Measurements from ENCODE around the gene NOX5.

NOX5 gene

DNA sequence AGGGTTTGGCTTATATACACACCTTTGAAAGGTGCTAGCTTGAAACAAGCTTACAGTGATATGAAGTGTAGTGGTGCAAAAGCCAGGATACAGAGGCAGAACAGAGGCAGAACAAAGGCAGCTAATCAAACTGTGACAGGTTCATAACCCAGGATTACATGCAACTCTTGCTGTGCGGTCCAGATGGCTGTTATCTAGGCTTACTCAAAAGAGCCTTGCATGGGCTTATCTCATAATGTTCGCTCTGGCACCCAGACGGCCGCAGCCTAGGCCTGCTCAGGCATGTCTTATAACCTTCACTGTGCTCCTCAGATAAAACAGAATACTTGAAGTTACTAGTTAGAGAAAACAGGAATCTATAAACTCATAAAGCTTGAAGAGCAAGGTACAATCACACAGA is 22.8 kb upstream of the NOX5 start:
- no peak for DNase-seq

DNA sequence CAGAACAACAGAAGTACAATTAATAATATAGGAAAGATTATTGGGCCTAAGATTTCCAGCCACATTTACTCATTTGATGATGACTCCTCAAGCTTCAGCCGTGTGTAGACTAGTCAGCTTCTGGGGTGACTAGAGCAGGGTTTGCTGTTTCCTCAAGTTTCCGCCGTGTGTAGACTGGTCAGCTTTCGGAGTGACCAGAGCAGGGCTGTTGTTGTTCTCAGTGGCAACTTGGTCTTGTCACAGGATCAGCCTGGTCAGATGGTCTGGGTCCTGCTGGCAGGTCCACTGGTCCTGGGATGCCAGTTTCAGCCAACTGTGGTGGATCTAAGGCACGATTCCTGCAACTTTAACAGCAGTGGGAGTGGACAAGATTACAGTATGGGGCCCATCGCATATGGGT is 21.8 kb upstream of the NOX5 start:
- no peak for DNase-seq

DNA sequence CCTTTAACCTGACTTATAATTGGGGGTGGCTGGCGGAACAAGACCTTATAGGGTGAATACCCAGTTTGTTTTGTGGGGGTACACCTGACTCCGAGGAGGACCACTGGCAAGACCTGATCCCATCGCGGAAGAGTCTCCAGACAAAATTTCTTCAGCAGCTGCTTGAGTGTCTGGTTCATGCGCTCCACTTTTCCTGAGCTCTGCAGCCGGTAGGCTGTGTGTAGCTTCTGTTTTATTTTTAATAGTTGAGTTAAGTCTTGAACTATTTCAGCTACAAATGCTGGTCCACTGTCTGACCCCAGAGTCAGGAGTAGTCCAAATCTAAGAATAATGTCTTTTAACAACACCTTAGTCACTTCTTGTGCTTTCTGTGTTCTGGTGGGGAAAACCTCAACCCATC is 21.2 kb upstream of the NOX5 start:
- no peak for DNase-seq

DNA sequence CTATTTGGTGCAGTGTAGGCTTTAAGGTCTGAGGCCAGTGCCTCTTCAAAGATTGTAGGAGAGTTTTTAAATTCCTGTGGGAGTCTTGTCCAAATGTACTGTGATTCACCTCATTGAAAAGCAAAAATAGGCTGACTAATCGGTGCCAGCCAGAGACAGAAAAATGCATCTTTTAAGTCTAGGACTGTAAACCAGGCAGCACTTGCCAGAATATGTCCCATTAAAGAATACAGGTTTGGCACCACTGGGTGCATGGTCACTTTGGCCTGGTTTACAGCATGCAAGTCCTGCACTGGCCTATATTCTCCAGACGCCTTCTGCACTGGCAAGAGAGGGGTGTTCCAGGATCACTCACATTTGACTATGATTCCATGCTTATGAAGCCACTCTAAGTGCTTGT is 20.3 kb upstream of the NOX5 start:
- no peak for DNase-seq

DNA sequence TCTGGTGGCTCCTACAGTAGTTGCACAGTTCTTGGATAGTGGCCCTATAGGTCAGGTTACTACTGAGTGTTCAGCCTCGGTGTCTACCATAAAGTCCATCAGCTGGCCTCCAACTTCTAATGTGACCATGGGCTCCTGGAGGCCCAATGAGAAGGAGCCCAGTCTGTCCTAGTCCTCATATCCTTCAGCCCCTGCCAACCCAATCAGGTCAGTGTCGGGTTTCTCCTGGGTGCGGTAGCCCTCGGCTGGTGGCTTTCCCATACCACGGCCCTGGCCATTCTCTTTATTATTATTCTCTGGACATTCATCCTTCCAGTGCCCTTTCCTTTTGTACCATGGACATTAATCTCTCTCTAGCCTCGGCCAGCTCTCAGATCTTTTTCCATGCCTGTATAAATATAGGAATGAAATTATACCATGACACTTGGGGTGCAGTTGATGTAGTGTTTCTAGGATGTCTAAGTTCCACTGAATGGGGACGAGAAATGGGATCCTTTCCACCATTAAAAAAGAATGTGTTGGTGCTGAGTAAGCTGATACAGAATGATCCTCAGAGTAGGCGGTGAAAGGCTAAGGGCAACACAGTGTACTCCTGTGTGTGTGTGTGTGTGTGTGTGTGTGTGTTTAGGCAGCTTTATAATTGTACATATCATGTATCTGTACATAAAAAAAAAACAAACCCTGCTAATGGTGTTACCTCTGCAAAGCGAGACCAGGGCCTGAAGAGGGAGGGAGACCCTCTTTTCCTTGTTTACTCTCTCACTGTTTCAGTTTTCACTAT is 19.3 kb upstream of the NOX5 start:
- no peak for DNase-seq

DNA sequence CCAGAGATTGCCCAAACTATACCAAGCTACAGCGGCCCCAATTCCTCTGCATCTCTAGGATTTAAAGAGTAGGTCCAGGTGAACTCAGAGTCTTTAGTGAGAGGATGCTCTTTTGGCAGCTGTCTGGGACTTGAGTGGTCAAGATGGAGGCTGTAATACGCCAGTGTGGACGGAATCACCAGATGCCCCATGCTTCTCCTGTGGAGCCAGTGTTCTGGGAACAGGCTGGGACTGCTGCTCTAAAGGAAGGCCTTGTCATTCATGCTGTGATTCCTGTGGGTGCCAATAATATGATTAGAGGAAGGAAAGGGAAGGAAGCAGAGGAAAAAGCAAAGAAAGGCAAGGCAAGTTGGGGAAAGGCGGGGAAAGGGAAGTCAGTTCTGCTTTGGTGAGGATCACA is 17.4 kb upstream of the NOX5 start:
- DNase-seq: no peak

DNA sequence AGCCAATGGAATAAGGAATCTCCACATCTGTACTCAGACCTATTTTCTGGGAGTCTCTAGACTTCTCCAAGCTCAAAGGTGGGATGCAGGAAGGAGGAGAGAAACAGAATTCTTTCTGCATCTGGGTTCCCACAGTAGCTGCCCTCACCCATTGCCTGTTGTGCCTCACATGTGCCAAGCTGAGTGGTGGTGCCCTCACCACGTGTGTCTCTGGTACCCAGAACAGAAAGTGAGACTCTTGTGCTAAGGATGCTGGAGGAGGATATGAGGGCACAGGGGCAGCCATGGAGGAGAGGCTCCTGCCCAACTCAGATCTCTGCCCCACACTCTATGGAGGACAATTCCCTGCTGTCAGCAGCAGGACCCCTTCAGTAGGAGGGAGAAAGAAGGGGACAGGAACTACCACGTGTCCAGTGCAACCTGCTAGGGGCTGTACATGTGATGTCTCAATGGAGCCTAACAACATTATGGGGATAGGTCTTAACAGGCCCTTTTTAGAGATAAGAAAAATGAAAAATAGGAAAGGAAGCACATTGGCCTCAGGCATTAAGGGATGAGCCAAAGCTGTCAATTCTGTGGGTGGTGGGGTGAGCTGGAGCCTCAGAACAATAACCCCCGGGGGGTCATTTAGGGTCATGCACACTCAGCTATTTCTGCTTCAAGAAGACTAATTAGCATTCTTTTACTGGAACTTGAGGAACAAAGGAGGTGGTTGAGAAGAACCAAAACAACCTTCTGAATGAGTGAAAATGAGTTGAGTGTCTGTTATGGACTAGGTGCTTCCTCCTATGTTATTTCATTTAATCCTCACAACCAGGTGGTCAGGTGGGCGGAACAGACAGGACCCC is 16.3 kb upstream of the NOX5 start:
- no peak for DNase-seq

DNA sequence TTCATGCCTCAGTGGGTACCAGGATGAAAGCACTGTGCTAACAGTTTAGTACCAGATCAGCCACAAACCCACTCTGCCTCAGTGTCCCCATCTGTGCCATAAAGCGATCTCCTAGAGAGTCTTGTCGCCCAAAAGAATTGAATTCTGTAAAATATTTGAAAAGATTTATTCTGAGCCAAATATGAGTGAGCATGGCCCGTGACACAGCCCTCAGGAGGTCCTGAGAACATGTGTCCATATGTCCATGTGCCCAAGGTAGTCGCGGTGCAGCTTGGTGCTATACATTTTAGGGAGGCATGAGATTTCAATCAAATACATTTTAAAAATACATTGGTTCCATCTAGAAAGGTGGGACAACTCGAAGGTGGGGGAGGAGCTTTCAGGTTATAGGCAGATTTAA is 15.4 kb upstream of the NOX5 start:
- no peak for DNase-seq

DNA sequence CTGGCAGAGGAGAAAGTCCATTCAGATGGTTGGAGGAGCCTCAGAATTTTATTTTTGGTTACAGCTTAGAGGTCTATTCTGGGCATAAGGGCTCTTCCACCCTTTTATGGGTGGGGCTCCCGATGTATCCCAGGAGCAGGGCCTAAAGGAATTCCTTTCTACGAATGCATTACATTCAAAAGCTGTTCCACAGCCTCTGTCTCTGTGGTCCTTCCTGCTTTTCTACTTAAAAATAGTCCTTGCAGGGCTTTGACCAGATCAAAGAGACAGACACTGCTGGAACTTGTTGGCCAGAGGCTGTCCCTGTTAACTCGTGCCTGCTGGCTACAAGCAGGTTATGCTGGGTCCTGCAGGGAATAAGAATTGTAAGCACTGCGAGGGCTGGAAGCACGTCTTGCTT is 14.4 kb upstream of the NOX5 start:
- no peak for DNase-seq

DNA sequence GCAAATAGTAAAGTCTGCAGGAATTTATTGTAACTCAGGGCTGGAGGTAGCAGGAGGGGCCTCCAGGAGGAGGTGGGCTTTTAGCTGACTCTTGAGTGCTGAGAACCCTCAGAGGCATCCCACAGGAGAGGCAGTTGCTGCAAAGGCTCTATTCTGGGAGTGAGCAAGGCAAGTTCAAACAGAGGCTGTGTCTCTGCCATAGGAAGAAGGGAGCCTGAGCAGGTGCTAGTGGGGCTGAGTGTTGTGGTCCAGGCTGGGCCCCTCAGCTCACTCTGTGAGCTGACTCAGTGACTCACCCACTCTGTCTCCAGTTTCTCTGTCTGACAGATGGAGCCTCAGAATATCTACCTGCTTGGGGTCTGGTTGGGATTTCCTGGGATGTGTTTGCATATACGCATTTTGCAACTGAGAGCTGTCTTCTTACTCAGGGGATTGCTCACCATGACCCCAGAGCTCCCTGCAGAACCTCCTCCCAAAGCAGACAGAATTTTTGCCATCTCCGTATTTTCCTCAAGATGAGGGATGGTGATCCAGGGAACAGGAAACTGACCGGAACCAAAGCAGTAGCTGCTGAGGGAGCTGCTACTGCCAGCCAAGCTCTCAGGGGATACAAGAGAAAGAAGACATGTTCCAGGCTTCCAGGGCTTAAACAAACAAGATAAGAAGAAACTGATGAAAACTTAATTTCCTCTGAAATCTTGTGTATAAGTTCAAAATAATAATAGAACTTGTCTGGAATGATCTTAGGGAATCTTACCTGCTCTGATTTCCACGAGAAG is 13.6 kb upstream of the NOX5 start:
- DNase-seq: no peak

DNA sequence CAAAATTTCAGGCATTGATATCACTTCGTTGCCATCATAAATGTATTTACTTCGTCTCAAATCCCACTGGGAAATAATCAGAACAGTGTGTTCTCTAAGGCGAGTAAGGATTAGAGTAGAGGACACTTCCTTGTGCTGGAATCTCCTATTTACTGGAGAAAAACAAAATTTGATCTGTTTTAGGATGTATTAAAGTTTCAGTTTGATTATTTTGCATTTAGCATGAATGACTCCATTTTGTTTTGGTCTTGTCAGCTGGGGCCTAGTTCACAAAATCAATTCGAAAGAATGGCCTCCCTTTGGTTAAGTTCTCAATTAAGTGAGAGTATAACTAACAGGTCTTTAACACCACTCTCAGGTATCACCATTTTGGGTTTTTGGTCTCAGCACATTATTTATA is 11.7 kb upstream of the NOX5 start:
- DNase-seq: no peak

DNA sequence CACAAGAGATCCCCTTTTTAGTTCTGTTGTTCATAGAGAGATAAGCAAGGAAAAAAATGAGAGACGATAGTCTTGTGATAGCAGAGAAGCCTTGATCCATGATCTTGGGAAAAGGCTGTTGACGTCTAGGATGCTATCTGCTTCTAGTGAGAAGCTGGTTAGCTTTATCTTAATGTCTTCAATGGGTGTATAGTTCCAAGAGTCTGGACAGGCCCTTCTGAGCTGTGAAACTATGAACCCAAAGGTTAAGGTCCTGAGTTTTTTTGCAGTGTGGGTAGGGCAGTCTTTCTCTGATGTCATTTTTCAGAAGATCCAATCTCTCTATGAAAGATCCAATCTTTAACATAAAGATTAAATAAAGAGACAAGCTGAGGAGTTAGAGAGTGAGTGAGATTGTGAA is 10.5 kb upstream of the NOX5 start:
- DNase-seq: no peak

DNA sequence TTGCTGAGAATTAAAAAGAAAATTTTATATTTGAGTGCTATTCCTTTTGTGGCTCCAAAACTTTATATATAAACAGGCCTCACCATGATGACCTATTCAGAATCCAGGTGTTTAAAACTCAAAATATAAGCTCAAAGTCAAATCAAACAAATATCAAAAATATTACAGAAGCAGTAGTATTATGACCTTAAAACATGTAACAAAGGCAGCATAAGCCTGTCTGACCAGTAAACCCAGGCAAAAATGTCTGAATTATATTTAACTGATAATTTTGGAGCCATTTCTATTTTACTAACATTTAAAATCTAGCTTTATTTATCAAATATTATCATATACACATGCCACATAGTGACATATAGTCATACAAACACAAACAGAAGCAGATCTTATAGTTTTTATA is 6.4 kb upstream of the NOX5 start:
- no peak for DNase-seq

DNA sequence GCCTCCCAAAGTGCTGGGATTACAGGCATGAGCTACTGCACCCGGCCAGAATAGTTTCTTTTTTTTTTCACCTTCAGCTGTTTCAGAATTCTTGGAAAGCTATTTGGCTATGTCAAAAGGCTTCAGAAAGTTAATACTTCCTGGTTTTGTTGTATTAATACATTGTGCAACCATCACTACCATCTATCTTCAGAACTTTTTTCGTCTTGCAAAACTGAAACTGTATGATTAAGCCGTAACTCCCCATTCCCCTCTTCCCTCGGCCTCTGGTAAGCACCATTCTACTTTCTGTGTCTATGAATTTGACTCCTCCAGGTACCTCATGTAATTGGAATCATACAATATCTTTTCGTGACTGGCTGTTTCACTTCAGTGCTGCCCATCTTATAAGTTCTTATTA is 5.2 kb upstream of the NOX5 start:
- DNase-seq: no peak

DNA sequence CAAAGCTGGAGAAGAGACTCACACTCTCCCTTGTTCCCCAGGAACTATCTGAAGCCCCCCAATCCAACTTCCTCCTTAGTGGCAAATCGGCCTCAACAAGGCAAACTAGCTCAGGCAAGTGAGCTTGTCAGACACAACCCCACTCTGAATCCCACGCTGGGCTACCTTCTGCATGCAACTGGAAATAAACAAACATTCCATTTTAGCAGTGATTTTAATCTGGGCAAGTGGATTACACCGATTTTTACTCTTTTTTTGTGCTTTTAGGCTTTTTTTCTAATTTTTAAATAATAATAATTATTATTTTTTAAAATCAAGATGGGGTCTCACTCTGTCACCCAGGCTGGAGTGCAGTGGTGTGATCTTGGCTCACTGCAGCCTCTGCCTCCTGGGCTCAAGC is 2.9 kb upstream of the NOX5 start:
- no peak for DNase-seq

DNA sequence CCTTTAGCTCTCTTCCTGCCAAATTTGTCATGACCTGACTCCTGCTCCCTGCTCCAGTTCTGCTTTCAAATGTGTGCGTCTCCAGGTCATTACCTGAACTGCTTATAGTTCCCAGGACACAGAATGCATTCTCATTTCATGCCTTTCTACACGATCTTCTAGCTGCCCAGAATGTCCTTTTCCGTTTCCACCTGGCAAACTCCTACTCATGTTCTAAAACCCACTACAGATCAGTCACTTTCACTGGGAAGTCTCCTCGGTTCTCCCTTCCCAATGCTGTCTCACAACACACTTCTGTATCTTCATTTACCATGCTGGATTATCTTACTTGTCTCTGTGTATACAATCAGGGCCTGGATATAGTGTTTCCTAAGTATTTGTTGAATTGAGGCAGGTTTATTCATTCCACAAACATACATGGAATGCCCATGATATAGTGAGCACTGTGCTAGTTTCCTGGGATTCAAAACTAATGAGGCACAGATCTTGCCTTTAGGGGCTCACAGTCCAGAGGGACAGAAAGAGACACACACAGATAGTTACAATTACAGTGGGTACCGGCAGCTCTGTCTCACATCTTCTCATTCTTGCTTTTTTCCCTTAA is 1.6 kb upstream of the NOX5 start:
- DNase-seq: no peak

DNA sequence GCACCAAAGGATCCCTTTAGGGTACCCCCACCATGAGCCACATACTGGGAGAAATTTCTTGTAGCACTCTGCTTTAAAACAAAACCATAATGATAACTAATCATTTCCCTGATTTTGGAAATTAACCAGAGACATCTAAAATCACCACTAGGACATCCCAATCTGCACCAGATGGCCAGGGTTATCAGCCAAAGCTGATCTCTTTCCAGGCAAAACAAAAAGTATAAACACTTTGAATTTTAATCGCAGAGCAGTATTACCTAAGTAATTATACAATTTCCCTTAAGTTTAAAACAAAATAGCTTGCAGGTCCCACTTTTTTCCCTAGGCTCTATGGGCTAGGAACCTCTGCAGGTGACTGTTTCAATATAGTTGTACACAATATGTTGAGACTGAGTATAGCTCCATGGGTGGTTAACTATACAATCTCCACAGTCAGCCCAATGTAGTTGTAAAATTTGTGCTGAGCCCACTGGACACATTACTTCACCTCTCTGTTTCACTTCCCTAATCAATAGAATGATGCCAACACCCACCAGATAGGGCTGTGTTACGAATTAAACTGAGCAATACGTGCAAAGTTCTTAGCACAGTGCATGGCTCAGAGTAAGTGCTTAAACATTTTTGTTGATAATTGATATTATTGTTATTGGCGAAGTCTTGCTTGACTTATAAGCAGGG is 629 bp upstream of the NOX5 start:
- DNase-seq: no peak

DNA sequence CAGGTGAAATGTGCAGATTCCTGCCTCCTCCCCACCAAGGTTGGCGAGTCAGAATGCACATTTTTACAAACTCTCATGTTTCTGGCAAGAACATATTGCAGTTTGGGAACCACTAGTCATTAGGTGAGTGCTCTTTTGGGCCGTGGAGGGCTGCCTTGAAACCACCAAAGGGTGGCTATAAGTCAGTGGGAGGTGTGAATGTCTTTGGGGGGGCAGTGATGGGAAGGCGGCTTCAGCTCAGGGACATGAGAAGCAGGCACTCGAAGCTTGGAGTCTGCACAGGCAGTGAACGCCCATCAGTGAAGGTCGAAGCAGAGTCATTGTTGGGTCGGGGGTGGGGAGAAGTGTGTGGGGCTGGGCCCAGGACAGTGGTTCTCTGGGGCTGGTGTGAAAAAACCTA is 1.1 kb downstream of the NOX5 start:
- no peak for DNase-seq

DNA sequence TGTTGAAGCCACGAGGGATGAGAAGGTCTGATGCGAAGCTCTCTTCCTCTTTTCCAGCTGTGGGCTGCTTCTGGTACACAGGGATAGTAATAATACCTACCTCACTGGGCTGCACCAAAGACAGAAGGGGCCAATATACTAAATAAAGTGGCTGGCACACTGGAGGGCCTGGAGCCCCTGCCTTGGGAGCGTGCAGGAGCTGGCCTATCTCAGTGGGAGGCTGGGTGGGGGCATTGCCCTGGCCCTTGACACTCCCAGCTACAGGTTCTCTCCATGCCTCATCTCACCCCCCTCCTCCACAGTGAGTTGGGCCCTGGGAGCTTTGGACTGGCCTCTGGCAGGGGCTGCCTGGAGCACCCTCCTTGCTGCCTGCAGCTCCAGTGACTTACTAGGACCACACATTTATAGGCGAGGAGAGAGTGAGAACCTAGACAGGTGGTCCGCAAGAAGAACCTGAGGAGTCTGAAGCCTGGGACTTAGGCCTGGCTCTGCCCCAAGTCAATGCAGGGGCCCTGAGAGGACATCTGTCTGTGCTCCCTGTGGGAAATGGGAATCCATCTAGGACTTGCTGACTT is 1.6 kb downstream of the NOX5 start:
- no peak for DNase-seq

DNA sequence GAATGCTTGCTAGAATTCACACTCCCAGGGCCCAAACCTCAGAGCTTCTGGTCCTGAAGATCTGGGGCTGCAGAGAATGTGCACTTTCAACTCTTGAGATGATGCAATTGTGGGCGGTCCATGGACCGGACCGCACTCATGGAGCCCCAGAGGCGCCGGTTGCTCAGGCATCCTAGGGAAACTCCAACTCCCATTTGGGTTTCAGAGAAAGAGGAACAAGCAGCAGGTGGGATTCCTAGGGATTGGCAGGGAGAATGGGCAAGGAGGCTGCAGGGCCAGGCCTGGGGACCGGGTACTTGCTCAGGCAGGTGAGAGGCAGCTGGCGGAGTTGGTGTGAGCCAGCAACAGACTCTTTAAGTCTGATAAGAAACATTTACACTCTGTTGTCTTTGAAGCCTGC is 3.5 kb downstream of the NOX5 start:
- DNase-seq: no peak

DNA sequence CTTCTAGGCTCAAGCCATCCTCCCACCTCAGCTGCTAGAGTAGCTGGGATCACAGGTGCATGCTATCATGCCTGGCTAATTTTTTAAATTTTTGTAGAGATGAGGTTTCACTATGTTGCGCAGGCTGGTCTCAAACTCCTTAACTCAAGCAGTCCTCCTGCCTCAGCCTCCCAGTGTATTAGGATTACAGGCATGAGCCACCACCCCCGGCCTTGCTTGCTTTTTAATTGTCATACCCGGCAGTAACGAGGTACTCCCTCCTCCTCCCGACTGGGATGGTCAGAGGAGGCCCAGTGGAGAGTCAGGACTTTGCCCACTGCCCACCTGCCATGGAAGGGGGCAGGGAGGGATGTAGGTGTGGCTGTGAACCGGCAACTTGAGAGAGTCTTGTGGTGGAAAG is 4.5 kb downstream of the NOX5 start:
- DNase-seq: no peak

DNA sequence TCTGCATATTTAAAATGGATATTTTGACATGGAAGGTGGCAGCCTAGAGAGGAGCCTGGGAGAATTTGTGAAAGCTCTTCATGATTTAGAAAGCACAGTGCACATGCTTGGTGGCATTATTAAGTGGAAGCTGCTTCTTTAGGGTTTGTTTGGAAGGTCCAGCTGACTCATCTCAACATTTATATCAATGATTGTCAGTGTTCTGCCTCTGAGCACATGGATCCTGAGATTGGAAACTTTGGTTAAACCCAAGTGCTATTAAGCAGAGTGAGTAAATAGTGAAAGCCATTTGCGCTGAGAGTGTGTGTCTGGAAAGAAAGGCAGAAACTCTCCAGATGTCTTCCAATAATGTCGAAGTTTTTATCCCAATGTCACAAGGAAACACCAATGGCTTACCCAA is 7.4 kb downstream of the NOX5 start:
- no peak for DNase-seq

All from NCI-H2029 treated with DMSO at 0.1 percent for 48 hours (cell line).